Activated CD4-positive, CD25-positive, alpha-beta regulatory T cell treated with anti-CD3 and anti-CD28 coated beads, Interleukin-2, amount 50 U/mL, for 24 hours (primary cell): ENCODE measurements around the gene TAOK1.
"Not testable (repeated sequence)": the region's sequence is repeated elsewhere in the genome, so short reads cannot be mapped to it uniquely, and the experiment has no call there.

Experiments used
- ATAC-seq, 2 donors: fragments of 150-1000 bp; cut with Tn5 transposase; one replicate each; pipeline ENCODE4 v1.10.0; 2021; ENCODE audit warnings: mild to moderate bottlenecking in 1 of 2, moderate library complexity in 1 of 2

The TAOK1 gene

GRCh38 chr17:29389982-29390850 lies at the start of gene TAOK1:
TSS of gene TAOK1 (plus strand) at chr17:29390363. CDS start at chr17:29451549, 61,186 bp downstream.
- ATAC-seq: peak; percentile 94 to 95

GRCh38 chr17:29341726-29342125 lies 48.4 kb upstream of the TAOK1 start:
- no peak for ATAC-seq

- no peak for ATAC-seq
Measured at GRCh38 chr17:29342158-29342765, 47.9 kb upstream of the TAOK1 start.

- no peak for ATAC-seq
Measured at GRCh38 chr17:29344201-29344856, 45.8 kb upstream of the TAOK1 start.

- ATAC-seq: no peak
Measured at GRCh38 chr17:29345066-29345465, 45.1 kb upstream of the TAOK1 start.

- not testable (repeated sequence) for ATAC-seq
Measured at GRCh38 chr17:29345470-29345869, 44.7 kb upstream of the TAOK1 start.

GRCh38 chr17:29346462-29346861 lies 43.7 kb upstream of the TAOK1 start:
- ATAC-seq: no peak

GRCh38 chr17:29347831-29348629 lies 42.1 kb upstream of the TAOK1 start:
- no peak for ATAC-seq

- no peak for ATAC-seq
Measured at GRCh38 chr17:29349409-29349808, 40.8 kb upstream of the TAOK1 start.

- no peak for ATAC-seq
Measured at GRCh38 chr17:29352146-29352545, 38.0 kb upstream of the TAOK1 start.

- ATAC-seq: no peak
Measured at GRCh38 chr17:29357232-29357631, 32.9 kb upstream of the TAOK1 start.

- peak; percentile 60 to 66 for ATAC-seq
Measured at GRCh38 chr17:29357821-29358232, 32.3 kb upstream of the TAOK1 start.

GRCh38 chr17:29358416-29358815 lies 31.7 kb upstream of the TAOK1 start:
- peak in 1 of 2 donors; percentile 66 for ATAC-seq

- ATAC-seq: no peak
Measured at GRCh38 chr17:29359777-29360176, 30.4 kb upstream of the TAOK1 start.

GRCh38 chr17:29363716-29364115 lies 26.4 kb upstream of the TAOK1 start:
- ATAC-seq: no peak

- no peak for ATAC-seq
Measured at GRCh38 chr17:29364691-29365090, 25.5 kb upstream of the TAOK1 start.

- no peak for ATAC-seq
Measured at GRCh38 chr17:29368161-29368560, 22.0 kb upstream of the TAOK1 start.

GRCh38 chr17:29368926-29369325 lies 21.2 kb upstream of the TAOK1 start:
- no peak for ATAC-seq

GRCh38 chr17:29369831-29370735 lies 20.1 kb upstream of the TAOK1 start:
- ATAC-seq: peak; percentile 88 to 89

GRCh38 chr17:29376667-29377270 lies 13.4 kb upstream of the TAOK1 start:
- no peak for ATAC-seq

GRCh38 chr17:29378500-29378899 lies 11.7 kb upstream of the TAOK1 start:
- ATAC-seq: no peak
